Measurements from ENCODE around the gene LIPC. TPM values are rescaled to one million over a fixed set of nuclear protein-coding genes. Genes with fewer than 3 reads are reported as not detected.

Gene LIPC
- total RNA-seq, 1 donor from 2014 or later = 1.0 TPM

DNA sequence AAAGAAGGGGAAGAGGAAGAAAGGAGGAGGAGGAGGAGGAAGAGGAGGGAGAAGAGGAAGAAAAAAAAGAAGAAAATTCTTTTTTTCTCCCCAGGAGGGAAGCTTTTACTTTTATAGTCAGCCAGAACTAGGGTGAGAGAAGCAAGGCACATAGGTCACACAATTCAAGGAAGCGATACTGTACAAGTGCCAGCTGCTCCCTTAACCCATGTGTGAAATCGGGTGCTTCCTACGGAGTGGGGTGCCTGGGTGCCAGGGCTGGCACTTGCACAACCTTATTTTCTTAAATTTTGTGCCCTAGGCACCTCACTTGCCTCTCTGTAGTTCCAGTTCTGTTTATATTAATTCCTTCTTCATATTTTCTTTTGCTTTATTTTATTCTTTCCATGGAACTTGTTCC lies 150.4 kb downstream of the LIPC start:
- TF ChIP-seq, protein P1, sequence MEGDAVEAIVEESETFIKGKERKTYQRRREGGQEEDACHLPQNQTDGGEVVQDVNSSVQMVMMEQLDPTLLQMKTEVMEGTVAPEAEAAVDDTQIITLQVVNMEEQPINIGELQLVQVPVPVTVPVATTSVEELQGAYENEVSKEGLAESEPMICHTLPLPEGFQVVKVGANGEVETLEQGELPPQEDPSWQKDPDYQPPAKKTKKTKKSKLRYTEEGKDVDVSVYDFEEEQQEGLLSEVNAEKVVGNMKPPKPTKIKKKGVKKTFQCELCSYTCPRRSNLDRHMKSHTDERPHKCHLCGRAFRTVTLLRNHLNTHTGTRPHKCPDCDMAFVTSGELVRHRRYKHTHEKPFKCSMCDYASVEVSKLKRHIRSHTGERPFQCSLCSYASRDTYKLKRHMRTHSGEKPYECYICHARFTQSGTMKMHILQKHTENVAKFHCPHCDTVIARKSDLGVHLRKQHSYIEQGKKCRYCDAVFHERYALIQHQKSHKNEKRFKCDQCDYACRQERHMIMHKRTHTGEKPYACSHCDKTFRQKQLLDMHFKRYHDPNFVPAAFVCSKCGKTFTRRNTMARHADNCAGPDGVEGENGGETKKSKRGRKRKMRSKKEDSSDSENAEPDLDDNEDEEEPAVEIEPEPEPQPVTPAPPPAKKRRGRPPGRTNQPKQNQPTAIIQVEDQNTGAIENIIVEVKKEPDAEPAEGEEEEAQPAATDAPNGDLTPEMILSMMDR (IDR thresholded peaks at IDR 0.05) = no peak
- no peaks in the 10 kb centered on the region for H3K36me3 ChIP-seq
- H3K27ac ChIP-seq = no peak overlapping the region
- no peaks in the 10 kb centered on the region for H3K9me3 ChIP-seq
- H3K4me1 ChIP-seq = peaks cover 6% of the 10 kb centered on the region
- H3K27me3 ChIP-seq (ENCODE audit: low read depth) = no peaks in the 10 kb centered on the region
- H3K4me3 ChIP-seq = no peak overlapping the region
- no peak for DNase-seq
- peak; percentile 44 to 69 for ATAC-seq
- intact Hi-C loops (cut with DNase I) = no loop called here

DNA sequence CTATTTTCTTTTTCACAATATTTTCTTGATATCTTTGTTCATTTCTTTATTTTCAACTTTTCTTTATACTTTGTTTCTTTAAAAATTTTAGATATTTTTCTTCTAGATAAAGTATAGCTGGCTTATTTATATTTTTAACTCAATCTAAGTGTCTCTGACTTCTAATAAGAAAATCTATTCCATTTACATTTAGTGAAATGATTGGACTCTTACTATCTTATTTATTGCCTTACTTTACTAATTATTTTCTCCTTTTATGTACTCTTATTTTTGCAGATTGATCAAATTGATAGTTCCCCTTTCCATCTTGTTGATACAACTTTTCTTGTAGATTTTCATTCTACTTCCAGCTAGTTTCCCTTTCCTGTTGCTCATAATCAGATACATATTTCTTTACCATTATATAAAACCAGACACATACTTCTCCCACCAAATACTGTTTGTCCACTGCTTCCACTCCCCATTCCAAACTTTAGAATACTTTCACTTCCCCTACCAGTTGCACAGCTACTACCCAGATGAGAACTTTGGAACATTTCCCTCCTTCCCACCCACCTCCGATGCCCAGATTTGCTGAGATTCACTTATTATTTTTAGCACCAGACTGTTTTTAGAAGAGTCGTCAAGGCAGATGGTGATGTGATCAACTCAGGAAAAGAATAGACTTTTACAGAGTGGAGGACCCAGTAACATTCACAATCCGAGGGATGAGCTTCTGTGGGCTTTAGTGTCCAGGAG lies 151.5 kb downstream of the LIPC start:
- Histone ChIP-seq H3K36me3 (no peaks in the 10 kb centered on the region), H3K4me3 (no peak overlapping the region), H3K9me3 (no peaks in the 10 kb centered on the region), H3K27ac (no peak overlapping the region), H3K4me1 (peaks cover 6% of the 10 kb centered on the region), H3K27me3 (ENCODE audit: low read depth) (no peaks in the 10 kb centered on the region)
- TF ChIP-seq, protein P1 (IDR thresholded peaks at IDR 0.05) = no peak
- ATAC-seq (no peak), DNase-seq (no peak)
- intact Hi-C loops (cut with DNase I) = no loop called here

DNA sequence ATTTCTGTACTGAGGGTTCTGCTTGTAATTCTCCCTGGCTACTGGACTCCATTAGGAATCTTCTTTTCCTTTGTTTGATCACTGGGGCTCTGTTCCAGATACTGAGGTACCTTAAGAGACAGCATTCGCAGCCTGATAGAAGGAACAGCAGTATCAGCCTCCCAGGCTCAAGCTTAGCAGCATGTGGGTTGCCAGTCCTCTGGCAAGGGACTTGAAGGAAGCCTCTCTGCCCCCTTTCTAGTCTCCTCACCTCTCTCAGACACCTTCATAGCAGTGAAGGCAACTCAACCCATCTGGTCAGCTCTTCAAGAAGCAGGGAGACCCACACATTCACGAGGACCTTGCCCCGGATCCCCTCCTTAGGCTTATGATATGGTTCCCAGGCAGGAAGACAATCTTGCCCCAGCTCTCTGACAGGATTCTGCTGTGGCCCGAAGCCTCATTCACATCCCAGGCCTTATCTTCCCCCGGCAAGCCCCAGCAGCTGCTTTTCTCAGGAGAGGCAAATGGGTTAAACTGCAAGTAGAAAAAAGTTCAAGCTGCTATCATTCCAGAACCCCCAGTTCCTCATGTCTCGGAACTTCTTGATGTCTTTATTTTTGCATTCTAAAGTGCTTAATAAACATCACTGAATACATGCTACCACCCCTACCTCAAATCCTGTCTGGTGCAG lies 153.1 kb downstream of the LIPC start:
- Histone ChIP-seq H3K36me3 (no peaks in the 10 kb centered on the region), H3K9me3 (no peaks in the 10 kb centered on the region), H3K27ac (no peak overlapping the region), H3K4me3 (no peak overlapping the region), H3K27me3 (ENCODE audit: low read depth) (no peaks in the 10 kb centered on the region), H3K4me1 (peaks cover 6% of the 10 kb centered on the region)
- ATAC-seq (no peak), DNase-seq (no peak)
- TF ChIP-seq, protein P1 (IDR thresholded peaks at IDR 0.05) = no peak
- intact Hi-C loops (cut with DNase I) = no loop called here

DNA sequence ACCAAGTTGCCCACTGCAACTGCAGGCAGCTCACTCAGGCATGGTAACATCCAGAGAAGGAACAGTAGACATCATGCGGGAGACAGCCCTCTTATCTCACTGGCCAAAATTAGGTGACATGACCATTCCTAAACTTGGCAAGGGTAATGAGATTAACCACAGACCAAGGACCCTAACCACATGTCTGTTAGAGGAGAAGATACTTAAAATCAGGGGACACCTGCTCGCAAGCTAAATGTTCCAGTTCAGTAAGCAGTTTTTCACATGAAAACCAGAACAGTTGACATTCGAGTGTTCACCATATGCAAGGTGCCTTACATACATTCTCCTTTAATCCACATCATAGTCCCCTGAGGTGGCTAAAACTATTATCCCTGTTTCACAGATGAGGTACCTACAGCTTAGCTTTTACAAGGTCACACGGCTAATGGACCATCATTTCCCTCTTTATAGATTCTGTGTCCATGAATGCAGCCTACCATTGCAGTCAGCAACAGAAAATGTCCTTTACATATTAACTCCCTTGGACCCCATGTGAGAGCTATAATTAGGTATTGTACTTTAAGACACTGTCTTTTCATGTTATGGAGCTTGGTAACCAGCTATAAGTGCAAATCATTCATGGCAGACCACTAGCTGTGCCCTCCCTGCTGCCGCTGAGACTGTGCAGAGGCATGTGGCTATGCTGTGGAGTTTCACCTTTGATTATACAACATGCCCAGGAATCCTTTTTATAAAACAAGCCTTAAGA lies 154.1 kb downstream of the LIPC start:
- Histone ChIP-seq H3K36me3 (no peaks in the 10 kb centered on the region), H3K4me1 (peaks cover 6% of the 10 kb centered on the region), H3K9me3 (no peaks in the 10 kb centered on the region), H3K27me3 (ENCODE audit: low read depth) (no peaks in the 10 kb centered on the region), H3K27ac (no peak overlapping the region), H3K4me3 (no peak overlapping the region)
- ATAC-seq = no peak
- TF ChIP-seq, protein P1 (IDR thresholded peaks at IDR 0.05) = no peak
- DNase-seq = no peak
- intact Hi-C loops (cut with DNase I) = no loop called here

DNA sequence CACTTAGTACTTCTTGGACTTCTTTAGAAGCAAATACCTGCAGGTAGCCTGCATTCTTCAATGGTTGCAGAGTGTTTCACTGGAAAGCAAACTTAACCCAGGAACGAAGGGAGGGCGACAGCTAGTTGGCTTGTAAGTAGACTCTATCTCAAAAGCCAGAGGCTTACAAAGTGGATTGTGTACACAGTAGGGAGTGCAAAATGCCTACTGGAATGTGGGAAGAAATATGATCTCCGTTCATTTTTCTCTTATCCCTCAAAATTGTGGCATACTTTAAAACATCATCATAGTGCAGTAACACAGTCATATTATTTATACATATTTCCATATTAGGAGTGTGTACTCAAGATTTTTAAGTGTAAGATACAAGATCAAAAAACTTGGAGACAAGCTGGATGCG lies 155.7 kb downstream of the LIPC start:
- H3K27me3 ChIP-seq (ENCODE audit: low read depth) = no peaks in the 10 kb centered on the region
- DNase-seq (no peak), ATAC-seq (no peak)
- no peak overlapping the region for H3K27ac ChIP-seq
- H3K36me3 ChIP-seq = no peaks in the 10 kb centered on the region
- H3K4me1 ChIP-seq = peaks cover 6% of the 10 kb centered on the region
- intact Hi-C loops (cut with DNase I) = no loop called here
- no peaks in the 10 kb centered on the region for H3K9me3 ChIP-seq
- TF ChIP-seq, protein P1 (IDR thresholded peaks at IDR 0.05) = no peak
- H3K4me3 ChIP-seq = no peak overlapping the region
